Neural progenitor cell (in vitro differentiated cells): ENCODE measurements around the gene CHMP4B. TPM values are rescaled to one million over a fixed set of nuclear protein-coding genes. Genes with fewer than 3 reads are reported as not detected.

Source experiments
- DNase-seq: peaks from one replicate; pipeline ENCODE4 v3.0.0-alpha.2; 2016; ENCODE audit warnings: low spot score
- H2AFZ ChIP-seq: fragments of 200-600 bp; sonication (generic); replicated peaks from 2 replicates; pipeline ENCODE4 v1.6.1; 2016; ENCODE audit warnings: antibody characterized with exemption
- H3F3A ChIP-seq: fragments of 200-600 bp; sonication (generic); 2 replicates; pipeline ENCODE4 v1.6.1; 2016; ENCODE audit warnings: antibody characterized with exemption, low read depth
- H3K27ac ChIP-seq: fragments of 200-600 bp; sonication (generic); 2 replicates; pipeline ENCODE4 v1.5.1; 2016; ENCODE audit warnings: mild to moderate bottlenecking
- H3K27me3 ChIP-seq: fragments of 200-600 bp; sonication (generic); 2 replicates; pipeline ENCODE4 v1.6.1; 2016; ENCODE audit warnings: mild to moderate bottlenecking, moderate library complexity
- H3K36me3 ChIP-seq: fragments of 200-600 bp; sonication (generic); 2 replicates; pipeline ENCODE4 v1.5.1; 2016
- H3K4me1 ChIP-seq: fragments of 200-600 bp; sonication (generic); 2 replicates; pipeline ENCODE4 v1.6.1; 2016; ENCODE audit warnings: mixed run types
- H3K4me2 ChIP-seq: fragments of 200-600 bp; sonication (generic); 2 replicates; pipeline ENCODE4 v1.6.1; 2016
- H3K4me3 ChIP-seq: fragments of 200-600 bp; sonication (generic); 2 replicates; pipeline ENCODE4 v1.5.1; 2016
- H3K79me2 ChIP-seq: fragments of 200-600 bp; sonication (generic); 2 replicates; pipeline ENCODE4 v1.6.1; 2016; ENCODE audit warnings: low read depth
- H3K9ac ChIP-seq: fragments of 200-600 bp; sonication (generic); 2 replicates; pipeline ENCODE4 v1.6.1; 2016
- H3K9me3 ChIP-seq: fragments of 200-600 bp; sonication (generic); 2 replicates; pipeline ENCODE4 v1.5.1; 2016; ENCODE audit warnings: low read depth
- H4K20me1 ChIP-seq: fragments of 200-600 bp; sonication (generic); 2 replicates; pipeline ENCODE4 v1.6.1; 2016; ENCODE audit warnings: low read depth
- H3K27ac Mint-ChIP-seq: 3 replicates; pipeline ENCODE4 v1.8.0; 2021; ENCODE audit warnings: mixed read lengths
- H3K27me3 Mint-ChIP-seq: 2 replicates; pipeline ENCODE4 v1.8.0; 2022; ENCODE audit warnings: low read depth, mild to moderate bottlenecking, inconsistent platforms, moderate library complexity, mixed read lengths; ENCODE audit not compliant: insufficient read depth
- H3K36me3 Mint-ChIP-seq: 3 replicates; pipeline ENCODE4 v1.8.0; 2021; ENCODE audit warnings: mixed read lengths
- H3K4me1 Mint-ChIP-seq: 3 replicates; pipeline ENCODE4 v1.8.0; 2021; ENCODE audit warnings: mixed read lengths
- H3K4me3 Mint-ChIP-seq: 3 replicates; pipeline ENCODE4 v1.8.0; 2021; ENCODE audit warnings: mild to moderate bottlenecking, moderate library complexity, mixed read lengths
- H3K9me3 Mint-ChIP-seq: 3 replicates; pipeline ENCODE4 v1.8.0; 2020; ENCODE audit warnings: mixed read lengths
- CTCF ChIP-seq: fragments of 200-600 bp; sonication (generic); IDR thresholded peaks from 2 replicates; pipeline ENCODE4 v1.5.1; 2017; ENCODE audit warnings: antibody characterized with exemption, mild to moderate bottlenecking
- EZH2 ChIP-seq: fragments of 200-600 bp; sonication (generic); IDR thresholded peaks from 2 replicates; pipeline ENCODE4 v1.6.1; 2017; ENCODE audit warnings: antibody characterized with exemption, mild to moderate bottlenecking, moderate library complexity
- EZH2phosphoT487 ChIP-seq: fragments of 200-600 bp; sonication (generic); IDR thresholded peaks from 2 replicates; pipeline ENCODE4 v1.6.1; 2017; ENCODE audit warnings: antibody characterized with exemption
- total RNA-seq: library from RNA; depleted of rRNA; stranded (reverse); fragments of >200 nt; gene quantifications from 2 replicates; pipeline ENCODE4 v1.2.3, GENCODE V29; 2015; ENCODE audit warnings: low replicate concordance

CHMP4B gene
- total RNA-seq, 1 donor from 2014 or later: 40.7 TPM

GRCh38 chr20:33875055-33875454, 63.9 kb downstream of the CHMP4B start:
- Histone ChIP-seq H3K4me2 (no peak overlapping the region), H3K27me3 (no peaks in the 10 kb centered on the region), H3K9me3 (no peaks in the 10 kb centered on the region), H3K4me3 (no peak overlapping the region), H3K9ac (no peak overlapping the region), H3K27ac (no peak overlapping the region), H3K79me2 (no peaks in the 10 kb centered on the region), H2AFZ (no peak overlapping the region), H3K4me1 (peaks cover 12% of the 10 kb centered on the region), H4K20me1 (no peaks in the 10 kb centered on the region), H3K36me3 (no peaks in the 10 kb centered on the region), H3F3A (peaks cover 16% of the 10 kb centered on the region)
- no peak overlapping the region for H3K27ac Mint-ChIP-seq
- H3K4me3 Mint-ChIP-seq: no peak overlapping the region
- H3K9me3 Mint-ChIP-seq: peaks cover 16% of the 10 kb centered on the region
- H3K27me3 Mint-ChIP-seq: peaks cover 8% of the 10 kb centered on the region
- DNase-seq: no peak
- H3K36me3 Mint-ChIP-seq: no peaks in the 10 kb centered on the region
- H3K4me1 Mint-ChIP-seq: peaks cover 6% of the 10 kb centered on the region
- no peak for TF ChIP-seq EZH2
- no peak for TF ChIP-seq CTCF
- TF ChIP-seq EZH2phosphoT487: no peak

GRCh38 chr20:33875534-33876026, 64.4 kb downstream of the CHMP4B start:
- Histone ChIP-seq H3K4me1 (peaks cover 12% of the 10 kb centered on the region), H4K20me1 (no peaks in the 10 kb centered on the region), H3F3A (peaks cover 16% of the 10 kb centered on the region), H3K4me2 (no peak overlapping the region), H3K27ac (no peak overlapping the region), H3K9me3 (no peaks in the 10 kb centered on the region), H3K79me2 (no peaks in the 10 kb centered on the region), H2AFZ (no peak overlapping the region), H3K36me3 (no peaks in the 10 kb centered on the region), H3K27me3 (no peaks in the 10 kb centered on the region), H3K4me3 (no peak overlapping the region), H3K9ac (no peak overlapping the region)
- Mint-ChIP-seq H3K27me3 (peaks cover 5% of the 10 kb centered on the region), H3K9me3 (peaks cover 18% of the 10 kb centered on the region), H3K4me1 (peaks cover 6% of the 10 kb centered on the region), H3K36me3 (no peaks in the 10 kb centered on the region), H3K4me3 (no peak overlapping the region), H3K27ac (no peak overlapping the region)
- TF ChIP-seq EZH2phosphoT487 (no peak), CTCF (no peak), EZH2 (no peak)
- no peak for DNase-seq

GRCh38 chr20:33878583-33878982, 67.4 kb downstream of the CHMP4B start:
- no peak overlapping the region for H3K4me3 Mint-ChIP-seq
- H3K27ac ChIP-seq: no peak overlapping the region
- peaks cover 18% of the 10 kb centered on the region for H3K9me3 Mint-ChIP-seq

More at GRCh38 chr20:33878583-33878982, 67.4 kb downstream of the CHMP4B start:
- H3K36me3 ChIP-seq: no peaks in the 10 kb centered on the region
- TF ChIP-seq EZH2 (no peak), CTCF (no peak), EZH2phosphoT487 (no peak)
- H3K27me3 ChIP-seq: no peaks in the 10 kb centered on the region
- peak overlapping the region; percentile 76 for H3K27ac Mint-ChIP-seq
- H3K9ac ChIP-seq: no peak overlapping the region
- no peak for DNase-seq
- H3K27me3 Mint-ChIP-seq: peaks cover 2% of the 10 kb centered on the region
- H2AFZ ChIP-seq: no peak overlapping the region
- H3K36me3 Mint-ChIP-seq: no peaks in the 10 kb centered on the region
- no peaks in the 10 kb centered on the region for H4K20me1 ChIP-seq
- H3K4me3 ChIP-seq: no peak overlapping the region
- H3F3A ChIP-seq: peaks cover 6% of the 10 kb centered on the region
- H3K4me1 Mint-ChIP-seq: no peaks in the 10 kb centered on the region
- H3K79me2 ChIP-seq: no peaks in the 10 kb centered on the region
- H3K4me2 ChIP-seq: no peak overlapping the region
- no peaks in the 10 kb centered on the region for H3K9me3 ChIP-seq
- peaks cover 5% of the 10 kb centered on the region for H3K4me1 ChIP-seq
